HG03095 (cell line): Measurements from ENCODE around the gene PDSS2.
"Not testable (repeated sequence)": the region's sequence is repeated elsewhere in the genome, so short reads cannot be mapped to it uniquely, and the experiment has no call there.

Source experiments
- ATAC-seq: cut with Tn5 transposase; IDR thresholded peaks from one replicate; pipeline ENCODE4 v1.9.1; 2021; ENCODE audit warnings: moderate library complexity; ENCODE audit not compliant: unreplicated experiment

The PDSS2 gene

DNA sequence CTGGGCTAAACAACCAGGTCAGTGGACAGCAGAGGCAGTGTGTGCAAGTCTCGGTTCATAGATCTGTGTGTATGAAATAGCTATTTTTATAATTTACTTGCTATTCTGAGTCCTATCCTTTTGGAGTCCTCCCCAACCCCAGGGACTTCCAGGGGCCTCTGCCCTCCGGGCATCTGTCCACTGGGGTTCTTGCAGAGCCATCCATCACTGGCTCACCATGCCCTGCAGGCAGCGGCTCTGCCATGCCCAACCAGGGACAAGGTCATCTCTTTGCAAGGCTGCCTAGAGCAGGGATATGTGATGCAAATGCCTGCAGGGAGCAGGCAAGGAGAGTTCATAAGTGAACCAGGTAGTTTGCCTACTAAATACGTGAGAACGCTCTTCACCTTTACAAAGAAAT lies 333.6 kb downstream of the PDSS2 start:
- no peak for ATAC-seq

DNA sequence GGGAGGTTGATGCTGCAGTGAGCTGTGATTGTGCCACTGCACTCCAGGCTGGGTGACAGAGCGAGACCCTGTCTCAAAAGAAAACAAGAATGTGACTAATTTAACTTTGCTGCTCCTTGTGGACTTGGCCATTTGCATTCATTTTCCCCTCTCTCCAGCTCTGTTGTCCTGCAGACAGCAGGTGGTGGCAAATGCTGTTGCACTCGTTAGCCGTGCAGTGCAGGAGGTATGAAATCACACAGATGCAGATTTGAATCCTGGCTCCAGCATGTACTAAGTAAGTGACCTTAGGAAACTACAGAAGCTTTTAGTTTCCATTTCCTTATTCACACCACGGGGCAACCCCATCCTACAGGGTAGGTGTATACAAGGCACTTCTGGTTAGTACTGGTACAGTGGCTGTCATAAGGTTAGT lies 334.4 kb downstream of the PDSS2 start:
- peak; percentile 83 for ATAC-seq

DNA sequence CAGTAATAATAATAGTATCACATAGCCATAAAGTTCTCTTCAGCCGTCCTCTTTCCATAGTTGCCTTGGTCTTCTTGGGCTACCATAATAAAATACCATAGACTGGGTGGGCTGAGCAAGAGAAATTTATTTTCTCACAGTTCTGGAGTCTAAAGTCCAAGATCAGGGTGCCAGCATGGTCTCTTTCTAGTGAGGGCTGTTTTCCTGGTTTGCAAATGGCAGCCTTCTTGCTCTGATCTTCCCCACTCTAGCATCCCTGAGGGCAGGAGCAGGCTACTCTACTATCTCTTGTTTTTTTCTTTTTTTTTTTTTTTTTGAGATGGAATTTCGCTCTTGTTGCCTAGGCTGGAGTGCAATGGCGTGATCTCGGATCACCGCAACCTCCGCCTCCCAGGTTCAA lies 335.9 kb downstream of the PDSS2 start:
- ATAC-seq: no peak

DNA sequence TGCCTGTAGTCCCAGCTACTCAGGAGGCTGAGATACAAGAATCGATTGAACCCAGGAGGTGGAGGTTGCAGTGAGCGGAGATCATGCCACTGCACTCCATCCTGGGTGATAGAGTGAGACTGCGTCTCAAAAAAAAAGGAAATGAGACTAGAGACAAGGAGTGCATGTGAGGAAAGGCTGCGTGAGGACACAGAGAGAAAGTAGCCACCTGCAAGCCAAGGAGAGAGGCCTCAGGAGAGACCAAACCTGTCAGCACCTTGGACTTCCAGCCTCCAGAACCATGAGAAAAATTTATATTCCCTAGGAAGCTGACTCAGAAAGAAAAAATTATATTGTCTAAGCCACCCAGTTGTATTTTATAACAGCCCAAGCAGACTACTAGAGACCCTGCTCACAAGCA lies 336.6 kb downstream of the PDSS2 start:
- ATAC-seq: no peak

DNA sequence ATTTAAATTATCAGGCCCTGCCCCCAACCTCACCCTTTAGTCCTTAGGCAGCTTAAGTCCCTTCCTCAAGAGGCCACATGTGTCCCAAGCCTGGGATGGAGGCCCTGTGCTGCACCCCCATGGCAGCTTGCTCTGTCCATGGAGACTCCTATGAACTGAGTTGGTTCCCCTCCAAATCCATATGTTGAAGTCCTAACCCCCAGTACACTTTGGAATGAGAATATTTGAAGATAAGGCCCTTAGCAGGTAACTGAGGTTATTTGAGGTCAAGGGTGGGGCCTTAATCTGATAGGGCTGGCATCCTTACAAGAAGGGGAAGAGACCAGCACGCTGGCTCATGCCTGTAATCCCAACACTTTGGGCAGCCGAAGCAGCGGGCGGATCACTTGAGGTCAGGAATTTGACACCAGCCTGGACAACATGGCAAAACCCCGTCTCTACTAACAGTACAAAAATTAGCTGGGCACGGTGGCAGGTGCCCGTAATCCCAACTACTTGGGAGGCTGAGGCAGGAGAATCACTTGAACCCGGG lies 337.3 kb downstream of the PDSS2 start:
- ATAC-seq: no peak

DNA sequence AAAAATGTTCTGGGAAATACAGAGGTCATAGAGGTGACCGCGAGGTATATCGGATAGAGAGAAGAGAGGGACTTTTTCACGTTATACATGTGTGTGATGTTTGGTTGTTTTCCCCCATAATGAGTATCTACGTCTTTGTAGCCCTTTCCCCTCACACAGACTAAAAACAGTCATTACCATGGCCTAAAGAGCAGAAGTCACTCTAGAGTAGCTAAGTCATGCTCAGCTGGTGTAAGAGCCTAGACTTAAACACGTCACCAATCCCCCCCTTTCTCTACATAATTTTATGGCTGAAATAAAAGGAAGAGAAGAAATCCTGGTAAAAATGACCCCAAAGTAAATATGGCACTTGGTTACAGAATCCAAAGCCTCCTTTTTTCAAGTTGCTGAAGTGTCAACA lies 338.1 kb downstream of the PDSS2 start:
- no peak for ATAC-seq

DNA sequence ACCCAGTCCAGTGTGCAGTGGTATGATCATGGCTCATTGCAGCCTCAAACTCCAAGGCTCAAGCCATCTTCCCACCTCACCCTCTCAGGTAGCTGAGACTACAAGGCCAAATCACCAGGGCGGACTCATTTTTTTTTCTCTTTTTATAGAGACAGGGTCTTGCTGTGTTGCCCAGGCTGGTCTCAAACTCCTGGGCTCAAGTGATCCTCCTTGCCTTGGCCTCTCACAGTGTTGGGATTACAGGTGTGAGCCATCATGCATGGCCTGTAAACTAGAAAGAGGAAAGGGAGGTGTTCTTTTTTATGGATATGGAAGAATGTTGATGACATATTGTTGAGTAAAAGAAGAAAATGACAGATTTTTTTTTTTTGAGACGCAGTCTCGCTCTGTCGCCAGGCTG lies 339.0 kb downstream of the PDSS2 start:
- no peak for ATAC-seq

DNA sequence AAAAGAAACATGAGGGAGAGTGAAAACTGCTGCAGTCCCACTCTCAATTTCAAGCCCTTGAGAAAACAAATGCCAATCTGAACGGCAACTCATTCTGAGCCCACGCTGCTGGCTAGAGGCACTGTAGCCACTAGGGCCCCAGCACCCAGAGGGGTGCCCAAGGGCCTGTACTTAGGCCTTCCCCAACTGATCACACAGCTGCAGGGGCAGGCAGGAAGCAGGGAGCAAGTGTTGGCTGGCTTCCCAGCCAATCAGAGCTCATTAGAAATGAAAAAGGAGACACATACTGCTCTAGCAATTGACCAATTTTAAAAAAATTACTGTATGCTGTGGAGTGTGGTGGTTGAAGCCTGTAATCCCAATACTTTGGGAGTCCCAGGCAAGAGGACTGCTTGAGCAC lies 340.4 kb downstream of the PDSS2 start:
- ATAC-seq: no peak

DNA sequence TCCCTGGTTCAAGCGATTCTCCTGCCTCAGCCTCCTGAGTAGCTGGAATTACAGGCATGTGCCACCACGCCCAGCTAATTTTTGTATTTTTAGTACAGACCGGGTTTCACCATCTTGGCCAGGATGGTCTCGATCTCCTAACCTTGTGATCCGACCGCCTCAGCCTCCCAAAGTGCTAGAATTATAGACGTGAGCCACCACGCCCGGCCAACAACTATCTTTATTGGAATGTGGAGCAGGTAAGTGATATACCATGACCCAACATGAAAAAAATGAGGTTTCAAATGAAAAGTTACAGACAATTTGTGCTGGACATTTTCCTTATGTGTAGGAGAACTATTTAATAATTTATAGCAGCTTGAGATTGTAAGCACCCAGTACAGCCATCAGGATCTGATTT lies 340.8 kb downstream of the PDSS2 start:
- not testable (repeated sequence) for ATAC-seq

DNA sequence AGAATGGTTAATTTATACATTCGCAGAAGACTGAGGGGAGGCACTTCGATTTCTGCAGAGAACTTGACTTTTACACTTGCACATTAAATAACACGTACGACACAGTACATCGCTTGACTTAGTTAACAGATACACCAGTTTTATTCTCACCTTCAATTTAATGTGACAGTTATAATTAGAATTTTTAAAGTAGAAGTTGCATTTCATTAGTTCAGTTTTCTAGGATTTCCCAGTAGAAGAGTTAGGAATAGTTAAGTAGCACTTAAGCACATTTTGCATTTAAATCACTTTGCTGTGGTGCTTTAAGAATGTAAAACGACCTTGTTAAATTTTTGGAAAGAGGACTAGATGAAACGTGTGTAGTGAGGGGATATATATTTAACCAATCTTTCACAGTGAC lies 342.4 kb downstream of the PDSS2 start:
- no peak for ATAC-seq

DNA sequence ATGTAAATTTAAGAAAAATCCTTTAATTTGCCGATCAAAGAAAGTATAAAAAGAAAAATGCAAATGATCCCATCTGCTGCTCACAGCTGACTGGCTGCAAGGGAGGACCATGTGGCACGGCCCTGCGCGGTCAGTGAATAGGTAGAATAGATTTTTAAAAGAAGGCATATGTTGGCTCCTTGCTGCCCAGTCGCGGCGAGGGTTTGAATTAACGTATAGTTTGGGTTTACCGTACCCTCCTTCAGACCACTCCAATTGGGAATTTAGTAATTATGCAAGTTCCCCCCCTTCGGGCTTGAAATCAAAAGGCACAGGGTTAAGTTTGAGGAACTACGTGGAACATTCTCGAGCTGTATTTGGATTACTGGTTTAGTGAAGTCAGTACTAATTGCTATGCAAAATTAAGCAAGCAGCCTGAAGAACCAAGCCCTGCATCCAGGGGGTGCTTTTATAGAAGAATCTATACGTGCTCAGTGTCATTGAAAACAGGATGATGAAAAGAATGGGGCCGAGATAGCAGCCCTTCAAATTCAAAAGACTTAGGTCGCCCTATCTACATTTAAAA lies 343.0 kb downstream of the PDSS2 start:
- no peak for ATAC-seq

DNA sequence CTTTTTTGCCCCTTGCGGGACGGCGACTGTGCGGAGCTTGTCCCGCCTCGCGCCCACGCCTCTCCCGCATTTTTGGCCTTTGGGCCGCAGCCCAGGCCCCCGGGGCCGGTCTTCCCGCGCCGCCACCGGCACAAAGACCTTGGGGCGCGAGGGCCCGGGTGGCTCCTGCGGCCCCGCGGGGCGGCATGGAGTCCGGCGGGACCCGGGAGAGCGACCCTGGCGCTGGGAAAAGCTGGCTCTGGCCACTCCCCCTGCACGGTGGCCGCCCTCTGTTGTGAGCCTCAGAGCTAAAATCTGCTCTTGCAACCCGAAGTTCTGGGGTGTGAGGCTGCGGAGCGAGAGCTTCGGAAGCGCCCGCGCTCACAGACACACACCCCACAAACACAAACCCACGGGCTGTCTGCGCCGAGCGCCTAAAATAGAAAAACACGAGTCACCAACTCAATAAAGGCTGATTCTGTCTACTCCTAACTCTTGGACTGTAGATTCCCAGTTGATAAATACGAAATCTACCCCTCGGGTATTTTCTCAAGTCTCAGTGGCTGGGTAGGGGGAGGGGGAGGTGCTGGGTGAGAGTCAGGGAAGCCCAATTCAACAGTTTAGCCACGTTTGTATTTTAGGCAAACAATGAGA lies 343.6 kb downstream of the PDSS2 start:
- ATAC-seq: no peak

DNA sequence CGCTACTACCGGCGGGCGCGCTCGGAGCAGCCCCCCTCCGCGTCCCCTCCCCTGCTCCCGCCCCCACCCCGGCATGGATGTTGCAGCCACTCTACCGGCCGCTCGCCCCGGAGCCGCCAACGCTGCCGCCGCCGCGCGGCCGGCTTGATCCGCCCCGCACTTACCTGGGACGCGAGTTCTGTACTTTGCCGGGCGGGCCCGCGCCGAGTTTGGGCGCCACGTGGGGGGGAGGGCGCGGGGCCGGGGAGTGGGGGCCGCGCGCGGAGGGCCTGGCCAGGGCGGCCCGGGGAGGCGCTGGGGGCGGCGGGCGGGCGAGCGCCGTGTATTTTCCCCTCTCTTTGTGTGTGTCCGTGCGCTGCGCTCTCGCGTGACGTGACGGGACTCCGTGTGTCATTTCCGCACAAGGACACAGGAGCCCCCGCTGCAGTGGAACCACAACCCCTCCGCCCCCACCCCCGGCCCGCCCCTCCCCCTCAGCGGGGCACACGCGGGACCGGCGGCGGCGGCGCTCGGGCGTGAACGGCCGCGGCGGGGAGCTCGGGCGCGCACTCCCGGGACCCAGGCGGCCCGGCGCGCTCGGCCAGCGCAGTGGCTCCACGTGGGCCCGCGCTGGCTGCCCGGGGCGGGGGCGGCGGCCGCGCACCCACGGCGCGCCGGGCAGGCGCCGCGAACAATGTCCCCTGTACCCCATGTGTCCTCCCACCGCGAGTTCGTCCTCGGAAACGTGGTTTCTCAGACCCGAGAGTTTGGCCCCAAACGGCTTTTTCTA lies 344.3 kb downstream of the PDSS2 start, which contains the start of gene BEND3:
Gene BEND3 (minus strand): TSS at position 590 of the 769 bp plus-strand sequence. CDS start 16,230 bp downstream, outside the sequence.
- ATAC-seq: peak; percentile 28

DNA sequence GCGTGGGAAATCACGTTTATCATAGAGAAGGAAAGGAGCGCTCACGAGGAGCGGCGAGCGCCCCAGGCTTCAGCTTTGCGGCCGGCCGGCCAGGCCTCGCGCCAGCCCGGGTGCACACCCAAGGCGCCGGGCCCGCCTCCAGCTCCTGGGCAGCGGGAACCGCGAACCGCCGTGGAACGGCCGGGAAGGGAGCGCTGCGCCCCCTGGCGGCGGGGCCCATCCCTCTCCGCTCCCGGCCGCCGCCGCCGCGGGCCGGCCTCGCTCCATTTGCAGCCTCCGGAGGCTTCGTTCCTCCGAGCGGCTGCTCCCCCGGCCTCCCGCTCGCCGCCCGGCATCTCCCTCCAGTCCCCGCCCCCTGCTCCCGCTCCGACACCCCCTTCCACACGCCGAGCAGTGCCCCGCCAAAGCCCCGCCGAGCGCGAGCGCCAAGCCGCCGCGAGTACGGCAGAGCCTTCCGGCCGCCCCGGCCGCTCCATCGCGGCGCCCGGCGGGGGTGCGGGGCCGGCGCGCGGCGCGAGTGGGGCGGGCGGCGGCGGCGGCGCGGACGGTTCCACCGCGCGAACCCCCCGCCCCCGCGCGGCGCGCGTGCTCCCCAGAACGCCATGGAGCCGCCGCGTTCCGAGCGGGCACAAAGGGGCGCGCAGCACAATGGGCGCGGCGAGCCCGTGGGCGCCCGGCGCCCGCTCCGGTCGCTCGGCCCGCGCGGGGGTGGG lies 345.0 kb downstream of the PDSS2 start:
- ATAC-seq: peak; percentile 65

DNA sequence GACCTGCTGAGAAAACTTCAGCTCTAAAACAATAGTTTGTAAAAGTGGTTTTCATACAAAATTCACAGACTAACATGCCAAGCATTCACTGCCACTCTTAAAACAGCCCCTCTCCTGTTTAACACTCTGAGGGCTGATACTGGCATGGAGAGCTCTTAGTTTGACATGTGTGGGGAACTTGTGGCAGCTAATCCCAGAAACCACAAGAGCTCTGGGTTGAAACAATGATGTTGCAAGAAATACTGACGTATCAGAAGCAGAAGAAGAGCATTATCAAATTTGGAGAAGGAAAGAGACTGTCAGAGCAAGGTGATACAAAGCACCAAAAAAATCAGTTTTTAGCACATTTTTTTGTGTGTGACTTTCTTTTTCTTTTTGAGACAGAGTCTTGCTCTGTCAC lies 349.2 kb downstream of the PDSS2 start:
- no peak for ATAC-seq

DNA sequence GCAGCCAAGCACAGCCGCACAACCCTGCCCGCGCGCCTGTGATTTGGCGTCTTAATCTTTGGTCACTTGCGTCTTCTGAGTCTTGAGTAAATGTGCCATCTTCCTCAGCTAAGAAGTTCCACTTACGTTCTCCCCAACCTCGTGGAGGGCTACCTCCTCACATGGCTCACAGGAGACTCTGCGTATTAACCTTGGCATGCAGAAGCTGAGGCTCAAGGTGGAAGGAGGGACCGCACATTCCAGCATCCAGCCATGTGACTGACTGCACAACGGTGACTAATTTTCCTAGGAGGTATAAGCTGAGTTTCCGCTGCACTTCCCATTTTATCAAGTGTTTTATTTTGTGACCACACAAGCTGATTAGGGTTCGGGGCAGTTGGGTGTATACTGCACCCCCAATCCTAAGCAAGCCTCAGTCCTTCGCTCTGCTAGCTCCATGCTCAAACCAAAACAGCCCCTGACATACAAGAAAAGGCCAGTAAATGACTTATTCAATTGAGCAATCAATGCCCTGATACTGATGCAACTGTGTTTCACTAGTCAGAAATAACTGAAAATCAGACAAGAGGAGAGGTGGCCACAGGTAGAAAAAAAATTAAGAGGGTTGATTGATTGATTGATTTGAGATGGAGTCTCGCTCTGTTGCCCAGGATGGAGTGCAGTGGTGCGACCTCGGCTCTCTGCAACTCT lies 351.0 kb downstream of the PDSS2 start:
- ATAC-seq: no peak

DNA sequence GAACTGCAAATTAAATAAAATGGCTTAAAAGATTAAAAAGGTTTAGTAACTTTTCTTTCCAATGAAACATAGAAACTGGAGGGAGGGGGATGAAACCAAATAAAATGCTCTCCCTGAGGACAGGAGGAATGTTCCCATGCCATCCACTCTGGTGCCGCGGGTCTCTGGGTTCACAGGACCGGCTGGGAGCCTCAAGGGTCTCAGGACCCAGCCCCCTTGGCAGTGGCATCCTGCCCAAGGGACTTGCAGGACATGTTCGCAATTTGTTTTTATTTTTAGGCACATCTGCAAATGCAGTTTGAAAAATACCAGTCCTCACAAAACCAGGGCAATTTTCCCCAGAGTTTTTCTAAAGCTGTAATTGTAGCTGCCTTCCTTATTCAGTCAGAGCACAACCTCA lies 351.6 kb downstream of the PDSS2 start:
- ATAC-seq: no peak

DNA sequence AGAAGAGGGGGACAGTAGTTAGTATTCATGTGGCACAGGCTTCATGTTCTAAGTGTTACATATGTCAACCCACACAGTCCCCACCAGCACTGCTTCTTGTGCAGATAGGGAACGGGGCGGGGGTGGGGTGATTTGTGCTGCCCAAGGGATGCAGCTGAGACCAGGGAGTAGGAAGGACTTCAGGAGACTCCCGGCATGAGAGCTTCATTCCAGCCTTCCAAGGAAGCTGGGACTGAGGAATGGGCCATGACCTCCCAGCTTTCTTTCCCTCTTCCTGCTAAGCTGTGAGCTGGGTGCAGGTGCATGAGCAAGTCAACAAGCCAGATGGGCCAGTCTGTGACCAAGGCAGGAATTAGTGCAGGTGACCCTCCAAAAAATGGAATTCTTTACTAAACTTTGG lies 353.2 kb downstream of the PDSS2 start:
- ATAC-seq: no peak

DNA sequence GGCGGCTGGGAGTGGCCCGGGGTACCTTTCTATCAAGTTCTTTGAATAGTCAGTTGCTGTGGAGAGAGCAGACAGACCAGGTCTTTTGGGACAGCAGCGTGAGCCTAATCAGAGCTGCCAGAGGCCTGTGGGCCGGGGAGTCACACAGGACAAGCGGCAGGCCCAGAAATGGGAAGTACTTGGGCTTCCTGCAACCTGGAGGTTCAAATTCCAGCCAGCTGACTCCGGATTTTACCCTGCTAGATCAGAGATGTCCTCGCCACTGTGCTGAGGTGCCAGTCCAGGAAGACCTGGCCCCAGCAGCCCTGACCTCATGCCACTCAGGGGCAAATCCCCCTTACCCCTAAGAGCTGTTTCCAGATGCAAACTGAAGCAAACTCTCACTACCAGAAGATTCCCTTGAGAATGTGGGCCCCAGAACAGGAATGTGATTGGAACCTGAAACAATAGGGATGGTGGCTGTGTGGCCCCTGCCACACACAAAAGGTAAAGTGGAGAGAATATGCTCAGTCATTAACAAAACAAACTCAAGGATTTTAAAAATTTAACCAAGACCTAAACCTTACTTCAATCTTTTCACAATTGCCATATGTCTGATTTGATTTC lies 353.8 kb downstream of the PDSS2 start:
- no peak for ATAC-seq

DNA sequence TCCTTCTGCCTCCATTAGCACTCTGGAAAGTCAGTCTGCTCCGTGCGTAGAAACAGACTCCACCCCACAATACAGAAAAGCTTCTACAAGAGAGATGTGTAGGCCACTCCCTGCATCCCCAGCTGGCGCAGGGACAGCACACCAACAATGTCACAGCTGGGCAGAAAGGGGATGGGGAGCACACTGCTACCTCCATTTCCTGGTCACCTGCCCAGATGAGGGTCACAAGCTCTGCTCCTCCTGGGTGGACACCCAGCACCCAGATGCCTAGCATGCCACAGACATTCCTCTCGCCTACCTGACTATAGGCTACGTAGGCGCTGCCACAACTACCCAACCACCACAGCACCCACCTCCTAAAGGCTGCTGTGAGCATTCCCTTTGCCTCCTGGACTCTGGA lies 356.3 kb downstream of the PDSS2 start:
- ATAC-seq: no peak
